Thymus (tissue), 11 donors: ENCODE measurements around the gene ANKRD55. TPM values are rescaled to one million over a fixed set of nuclear protein-coding genes. Genes with fewer than 3 reads are reported as not detected.

ENCODE experiments used
- DNase-seq, 9 donors: peaks; one replicate each; pipeline ENCODE4 v3.0.0-alpha.2; 2013; ENCODE audit warnings: low spot score in 9 of 9, low read depth in 6 of 9, missing footprints in 1 of 9
- H3K27ac ChIP-seq, 2 donors: one replicate each; pipeline ENCODE4 v1.5.1; 2013; ENCODE audit warnings: control low read depth in 1 of 2, low read depth in 1 of 2, low read length in 1 of 2, mild to moderate bottlenecking in 1 of 2, moderate library complexity in 1 of 2
- H3K27me3 ChIP-seq, 2 donors: one replicate each; pipeline ENCODE4 v1.5.1; 2013; ENCODE audit warnings: low read length in 1 of 2; ENCODE audit not compliant: control insufficient read depth in 2 of 2, insufficient read depth in 1 of 2
- H3K36me3 ChIP-seq, 2 donors: one replicate each; pipeline ENCODE4 v1.5.1; 2013; ENCODE audit warnings: low read length in 1 of 2, mild to moderate bottlenecking in 1 of 2, moderate library complexity in 1 of 2; ENCODE audit not compliant: control insufficient read depth in 2 of 2, insufficient read depth in 2 of 2
- H3K4me1 ChIP-seq, 2 donors: one replicate each; pipeline ENCODE4 v1.5.1; 2013; ENCODE audit warnings: low read length in 2 of 2; ENCODE audit not compliant: control insufficient read depth in 2 of 2, insufficient read depth in 2 of 2
- H3K4me3 ChIP-seq, 2 donors: one replicate each; pipeline ENCODE4 v1.5.1; 2013; ENCODE audit warnings: low read length in 2 of 2, control low read depth in 1 of 2, mild to moderate bottlenecking in 1 of 2
- H3K9me3 ChIP-seq, 2 donors: one replicate each; pipeline ENCODE4 v1.5.1; 2013; ENCODE audit warnings: low read length in 1 of 2, mild to moderate bottlenecking in 1 of 2; ENCODE audit not compliant: control insufficient read depth in 2 of 2, insufficient read depth in 1 of 2
- WGBS: extraction: QIAGEN DNeasy Blood & Tissue Kit; methylation state at CpG from one replicate; pipeline ENCODE4 v1.1.7; 2013; 5-methylcytosine and 5-hydroxymethylcytosine counted together
- polyA plus RNA-seq: library from polyadenylated mRNA; stranded (reverse); fragments of 200-250 nt; gene quantifications from one replicate; pipeline ENCODE4 v1.2.3, GENCODE V29; 2013
- total RNA-seq: library from RNA; stranded (reverse); fragments of 120-200 nt; gene quantifications from one replicate; pipeline ENCODE4 v1.2.4, GENCODE V29; 2013
- donor health status: healthy.

Gene ANKRD55
- total and polyA plus RNA-seq, 2 donors: 3.5 to 6.7 TPM

DNA sequence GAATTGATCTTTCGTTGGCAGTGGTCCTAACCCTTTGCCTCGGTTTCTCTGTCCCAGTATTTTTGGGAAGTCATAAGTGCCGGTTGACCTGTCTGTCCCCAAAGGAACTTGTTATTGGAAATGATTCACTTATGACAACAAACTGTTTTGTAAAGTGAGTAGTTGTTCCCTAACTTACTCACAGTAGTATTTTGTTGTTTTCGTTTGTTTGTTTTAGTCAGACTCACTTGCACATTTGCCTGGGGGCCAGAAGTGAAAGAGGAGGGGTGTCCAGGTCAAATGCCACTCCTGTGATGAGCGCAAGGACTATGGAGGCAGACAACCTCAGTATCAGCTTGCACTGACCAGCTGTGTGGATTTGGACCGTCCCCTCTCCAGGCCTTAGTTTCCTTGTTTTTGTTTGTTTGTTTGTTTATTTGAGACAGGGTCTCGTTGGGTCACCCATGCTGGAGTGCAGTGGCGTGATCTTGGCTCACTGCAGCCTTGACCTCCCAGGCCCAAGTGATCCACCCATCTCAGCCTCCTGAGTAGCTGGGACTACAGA lies 47.3 kb downstream of the ANKRD55 start:
- WGBS: 91% methylated on average over 8 of the region's 8 CpGs

DNA sequence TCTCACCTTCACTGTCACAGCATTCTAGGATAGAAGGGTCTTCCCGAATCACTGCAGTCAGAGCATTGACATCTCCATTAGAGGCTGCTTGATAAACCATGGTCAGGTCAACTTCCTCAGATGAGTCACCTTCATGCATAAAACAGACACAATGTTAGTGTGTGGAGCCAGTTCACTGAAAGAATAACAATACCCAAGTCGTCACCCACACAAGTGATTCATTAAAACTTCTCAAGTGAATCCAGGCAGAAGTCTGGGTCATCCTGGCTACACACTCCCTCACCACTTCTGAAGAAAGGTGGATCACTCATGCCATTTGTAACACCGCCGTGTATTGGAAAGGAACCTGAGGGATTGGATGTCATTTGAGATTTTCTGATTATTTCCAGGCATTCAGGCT lies 49.6 kb downstream of the ANKRD55 start:
- 91% methylated on average over 4 of the region's 4 CpGs for WGBS
- DNase-seq: no peak
- Histone ChIP-seq H3K36me3 (no peaks in the 10 kb centered on the region), H3K9me3 (no peaks in the 10 kb centered on the region), H3K4me1 (no peaks in the 10 kb centered on the region), H3K4me3 (no peak overlapping the region), H3K27ac (no peak overlapping the region), H3K27me3 (no peaks in the 10 kb centered on the region)

More for the DNA sequence above, 47.3 kb downstream of the ANKRD55 start:
- no peaks in the 10 kb centered on the region for H3K4me1 ChIP-seq
- no peaks in the 10 kb centered on the region for H3K36me3 ChIP-seq
- DNase-seq: no peak
- H3K27ac ChIP-seq: no peak overlapping the region
- no peak overlapping the region for H3K4me3 ChIP-seq
- no peaks in the 10 kb centered on the region for H3K27me3 ChIP-seq
- no peaks in the 10 kb centered on the region for H3K9me3 ChIP-seq

DNA sequence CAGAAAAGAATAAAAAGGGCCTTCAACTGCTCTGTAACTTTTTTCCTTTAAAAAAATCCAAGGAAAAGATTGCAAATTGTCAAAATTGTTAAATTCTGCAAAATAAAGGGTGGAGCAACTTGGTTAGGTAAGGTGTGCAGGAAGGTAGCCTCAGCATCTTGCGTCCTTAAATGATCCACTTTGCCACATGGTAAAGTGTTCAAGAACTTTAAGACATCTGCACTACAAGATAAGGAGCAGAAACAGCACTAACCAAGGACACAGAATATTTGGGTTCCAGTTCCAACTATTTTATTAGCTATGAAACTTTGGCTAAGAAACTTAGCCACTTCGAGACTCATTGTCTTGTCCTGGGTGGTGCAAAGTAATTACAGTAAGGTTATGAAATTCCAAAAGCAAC lies 53.7 kb downstream of the ANKRD55 start:
- Histone ChIP-seq H3K27ac (no peak overlapping the region), H3K4me1 (no peaks in the 10 kb centered on the region), H3K27me3 (no peaks in the 10 kb centered on the region), H3K9me3 (no peaks in the 10 kb centered on the region), H3K36me3 (no peaks in the 10 kb centered on the region), H3K4me3 (no peak overlapping the region)
- no peak for DNase-seq
- WGBS: 96% methylated on average over 2 of the region's 2 CpGs

DNA sequence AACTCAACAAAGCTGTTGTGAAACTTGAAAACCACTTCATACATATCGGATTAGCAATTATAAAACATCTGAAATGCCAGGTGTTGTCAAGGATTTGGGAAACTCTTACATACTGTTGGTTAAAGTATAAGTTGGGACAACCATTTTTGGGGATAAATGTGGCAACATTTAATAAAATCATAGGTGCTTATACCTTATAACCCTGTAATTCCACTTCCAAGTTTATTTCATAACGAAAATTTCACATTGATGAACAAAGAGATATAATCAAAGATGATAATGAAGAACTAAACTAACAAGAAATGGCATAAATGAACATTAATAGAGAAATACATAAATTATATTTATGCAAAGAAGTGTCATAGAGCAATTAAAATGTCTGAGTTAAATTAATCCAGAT lies 54.3 kb downstream of the ANKRD55 start:
- H3K27ac ChIP-seq: no peak overlapping the region
- no peaks in the 10 kb centered on the region for H3K27me3 ChIP-seq
- H3K36me3 ChIP-seq: no peaks in the 10 kb centered on the region
- H3K4me1 ChIP-seq: no peaks in the 10 kb centered on the region
- no peaks in the 10 kb centered on the region for H3K9me3 ChIP-seq
- no peak for DNase-seq
- WGBS: 78% methylated on average over 2 of the region's 2 CpGs
- no peak overlapping the region for H3K4me3 ChIP-seq

DNA sequence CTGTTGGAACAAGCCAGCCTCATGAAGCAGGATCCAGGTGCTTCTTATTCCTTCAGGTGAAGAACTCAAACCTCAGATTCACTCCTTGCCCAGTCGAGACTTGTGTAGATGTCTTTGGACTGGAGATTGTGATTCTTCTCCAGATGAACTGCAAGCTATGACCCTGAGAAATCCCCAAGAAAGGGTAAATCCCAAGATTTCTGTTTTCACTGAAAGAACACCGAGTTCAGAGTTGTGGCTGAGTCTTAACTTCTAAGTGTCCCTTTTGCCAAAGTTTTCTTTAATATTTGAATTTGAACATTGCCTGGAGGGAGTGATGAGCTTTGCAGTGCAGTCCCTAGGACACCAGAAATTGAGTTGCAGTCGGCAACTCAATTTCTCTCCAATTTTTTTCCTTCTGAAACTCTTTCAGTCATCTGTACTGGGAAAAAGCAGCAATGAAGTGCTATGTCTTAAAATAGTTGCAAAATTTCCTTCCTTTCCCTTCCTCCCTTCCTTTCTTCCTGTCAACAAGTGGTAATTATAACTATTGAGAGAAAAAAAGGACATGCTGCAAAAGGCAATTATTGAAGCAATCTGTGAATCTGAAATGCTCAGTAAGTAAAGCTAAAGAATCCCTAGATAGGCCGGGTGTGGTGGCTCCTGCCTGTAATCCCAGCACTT lies 56.1 kb downstream of the ANKRD55 start:
- no peak for DNase-seq
- Histone ChIP-seq H3K4me3 (no peak overlapping the region), H3K4me1 (no peaks in the 10 kb centered on the region), H3K36me3 (no peaks in the 10 kb centered on the region), H3K27ac (no peak overlapping the region), H3K27me3 (no peaks in the 10 kb centered on the region), H3K9me3 (no peaks in the 10 kb centered on the region)
- WGBS: 82% methylated on average over 4 of the region's 4 CpGs

DNA sequence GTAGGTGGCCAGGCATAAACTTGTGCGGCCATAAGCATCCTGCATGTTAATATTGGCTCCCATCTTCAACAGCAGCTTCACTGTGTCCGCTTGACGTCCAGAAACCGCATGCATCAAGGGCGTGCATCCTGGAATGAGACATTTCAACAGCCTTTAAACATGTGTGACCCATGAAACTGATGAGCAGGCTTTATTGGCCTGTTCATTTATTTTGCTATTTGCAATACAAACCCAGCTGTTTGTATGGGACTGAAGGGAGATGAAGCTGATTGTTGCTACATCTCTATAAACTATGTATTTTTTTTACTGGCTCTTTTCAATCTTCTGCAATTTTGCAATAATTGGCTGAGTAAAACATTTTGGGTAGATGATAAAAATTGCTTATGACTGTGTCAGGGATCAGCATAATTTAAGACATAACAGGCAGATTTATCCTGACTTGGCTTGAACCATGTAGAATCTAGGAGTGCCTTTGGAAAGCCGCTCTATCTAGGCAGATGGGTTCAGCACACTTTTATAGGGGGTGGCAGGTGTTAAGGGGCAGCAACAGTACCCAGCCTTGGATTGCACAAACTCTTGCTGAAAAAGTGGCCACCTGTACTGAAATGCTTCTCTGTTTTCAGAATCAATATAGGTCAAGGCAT lies 56.9 kb downstream of the ANKRD55 start:
- H3K4me3 ChIP-seq: no peak overlapping the region

DNA sequence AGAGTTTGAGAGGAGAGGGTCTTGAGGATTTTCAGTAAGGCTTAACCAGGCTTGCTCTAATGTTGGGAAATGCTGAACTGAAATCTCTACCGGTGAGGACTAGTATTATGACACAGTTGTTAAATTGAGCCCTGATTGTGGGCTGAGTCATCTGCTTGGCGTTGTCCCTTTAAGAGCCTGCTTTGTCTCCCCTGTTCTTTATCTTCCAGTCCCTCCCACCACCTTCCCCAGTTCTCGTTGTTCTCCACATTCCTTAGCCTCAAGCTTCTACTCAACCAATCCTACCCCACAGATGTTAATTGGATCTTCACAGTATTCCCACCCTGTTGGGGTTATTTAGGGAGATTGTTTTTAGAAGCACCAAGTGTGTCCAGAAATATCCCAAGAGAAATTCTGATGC lies 57.6 kb downstream of the ANKRD55 start:
- peaks cover 0 to 4% of the 10 kb centered on the region in 2 donors for H3K4me1 ChIP-seq
- H3K27ac ChIP-seq: no peak overlapping the region
- 88% methylated on average over 3 of the region's 3 CpGs for WGBS
- H3K4me3 ChIP-seq: no peak overlapping the region
- DNase-seq: no peak
- H3K36me3 ChIP-seq: no peaks in the 10 kb centered on the region
- no peaks in the 10 kb centered on the region for H3K27me3 ChIP-seq
- H3K9me3 ChIP-seq: no peaks in the 10 kb centered on the region

More for the DNA sequence above, 56.9 kb downstream of the ANKRD55 start:
- no peaks in the 10 kb centered on the region for H3K9me3 ChIP-seq
- no peak for DNase-seq
- WGBS: 93% methylated on average over 6 of the region's 6 CpGs
- peak overlapping the region in 1 of 2 donors; percentile 61 for H3K27ac ChIP-seq
- H3K27me3 ChIP-seq: no peaks in the 10 kb centered on the region
- no peaks in the 10 kb centered on the region for H3K4me1 ChIP-seq
- no peaks in the 10 kb centered on the region for H3K36me3 ChIP-seq

DNA sequence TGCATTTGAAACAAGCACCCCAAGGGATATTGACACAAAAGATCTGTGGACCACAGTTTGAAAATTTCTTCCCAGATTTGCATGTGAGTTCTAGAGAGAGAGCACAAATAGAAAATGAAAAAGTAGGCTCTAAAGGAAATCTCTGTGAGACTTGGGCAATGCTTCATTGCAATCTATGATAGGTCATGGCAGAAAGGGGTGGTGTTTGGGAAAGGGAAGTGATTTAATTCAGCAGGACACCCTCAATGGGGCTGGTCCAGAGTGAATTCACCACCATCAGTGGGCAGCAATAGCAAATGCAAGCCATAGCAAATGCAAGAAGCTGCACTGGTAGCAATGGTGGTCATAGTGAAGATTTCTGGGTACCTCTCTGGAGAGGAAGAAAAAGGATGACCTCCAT lies 58.1 kb downstream of the ANKRD55 start:
- no peaks in the 10 kb centered on the region for H3K9me3 ChIP-seq
- peak overlapping the region in 1 of 2 donors; percentile 26 for H3K27ac ChIP-seq
- H3K4me3 ChIP-seq: no peak overlapping the region
- no peaks in the 10 kb centered on the region for H3K36me3 ChIP-seq
- H3K27me3 ChIP-seq: no peaks in the 10 kb centered on the region
- DNase-seq: no peak
- peaks cover 0 to 4% of the 10 kb centered on the region in 2 donors for H3K4me1 ChIP-seq

DNA sequence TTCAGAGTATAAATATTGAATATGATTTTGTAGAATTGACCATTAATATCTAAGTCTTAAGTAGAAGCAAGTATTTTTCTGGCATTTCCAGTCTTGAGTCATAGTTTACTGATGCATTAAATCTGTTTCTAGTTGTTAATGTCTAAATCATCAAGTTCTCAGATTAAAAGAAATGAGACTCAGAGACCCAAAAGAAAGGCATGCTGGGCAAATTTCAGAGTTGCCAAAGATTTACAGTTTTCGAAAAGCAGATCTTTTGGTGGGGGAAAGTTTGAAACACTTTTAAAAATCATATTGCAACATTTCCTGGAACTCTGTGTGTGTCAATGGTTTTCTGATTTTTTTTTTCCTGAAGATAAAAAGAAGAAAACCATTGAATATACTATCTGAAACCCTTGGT lies 60.9 kb downstream of the ANKRD55 start:
- Histone ChIP-seq H3K9me3 (no peaks in the 10 kb centered on the region), H3K27me3 (no peaks in the 10 kb centered on the region), H3K27ac (no peak overlapping the region), H3K4me1 (peaks cover 0 to 4% of the 10 kb centered on the region in 2 donors), H3K4me3 (no peak overlapping the region), H3K36me3 (no peaks in the 10 kb centered on the region)
- 35% methylated on average over 1 of the region's 1 CpG for WGBS
- DNase-seq: no peak
